HG03064 (cell line): ENCODE data around the gene SCAMP4.

ENCODE experiments used
- ATAC-seq: cut with Tn5 transposase; IDR thresholded peaks from one replicate; pipeline ENCODE4 v1.9.1; 2021; ENCODE audit warnings: low read depth; ENCODE audit not compliant: unreplicated experiment

SCAMP4 gene, protein sequence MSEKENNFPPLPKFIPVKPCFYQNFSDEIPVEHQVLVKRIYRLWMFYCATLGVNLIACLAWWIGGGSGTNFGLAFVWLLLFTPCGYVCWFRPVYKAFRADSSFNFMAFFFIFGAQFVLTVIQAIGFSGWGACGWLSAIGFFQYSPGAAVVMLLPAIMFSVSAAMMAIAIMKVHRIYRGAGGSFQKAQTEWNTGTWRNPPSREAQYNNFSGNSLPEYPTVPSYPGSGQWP

DNA sequence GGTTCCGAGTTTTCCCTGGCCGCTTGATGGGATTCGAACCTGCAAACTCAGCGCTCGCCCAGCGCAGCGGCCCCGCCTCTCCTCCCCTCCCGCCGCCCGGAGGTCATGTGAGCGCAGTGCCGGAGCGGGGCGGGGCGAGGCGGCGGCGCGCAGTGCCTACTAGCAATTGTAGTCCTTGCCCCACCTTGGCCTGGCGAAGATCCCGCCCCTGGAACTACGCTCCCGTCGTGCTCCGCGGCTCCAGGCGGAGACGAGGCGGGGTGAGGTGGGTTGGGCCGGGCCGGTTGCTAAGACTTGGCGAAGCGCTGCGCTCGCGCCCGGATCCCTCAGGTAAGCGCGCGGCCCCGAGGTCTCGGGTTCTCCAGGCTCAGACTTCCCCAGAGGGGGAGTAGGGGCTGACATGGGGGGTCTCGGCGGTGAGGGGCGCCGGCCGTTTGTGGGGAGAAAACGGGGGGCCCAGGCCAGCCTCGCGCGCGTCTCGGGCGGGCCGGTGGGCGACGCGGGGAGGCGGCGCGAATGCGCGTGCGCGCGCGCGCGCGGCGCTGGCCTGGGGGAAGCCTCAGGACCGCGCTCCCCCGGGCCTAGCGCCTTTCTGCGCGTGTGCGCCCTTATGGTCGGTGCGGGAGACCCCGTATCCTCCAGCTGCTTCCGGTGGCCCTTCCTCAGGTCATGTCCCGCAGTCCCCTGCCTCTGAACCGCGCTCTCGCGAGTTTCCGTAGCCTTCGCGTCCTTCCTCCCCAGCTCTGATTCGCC lies at the start of gene SCAMP4, which contains the start of gene ADAT3:
TSS of gene SCAMP4 (plus strand) at position 290 of the 753 bp plus-strand sequence. CDS start 9,621 bp downstream, outside the sequence.
TSS of gene ADAT3 (plus strand) at position 290 of the 753 bp plus-strand sequence. CDS start 6,649 bp downstream, outside the sequence.
- ATAC-seq: peak; percentile 74

DNA sequence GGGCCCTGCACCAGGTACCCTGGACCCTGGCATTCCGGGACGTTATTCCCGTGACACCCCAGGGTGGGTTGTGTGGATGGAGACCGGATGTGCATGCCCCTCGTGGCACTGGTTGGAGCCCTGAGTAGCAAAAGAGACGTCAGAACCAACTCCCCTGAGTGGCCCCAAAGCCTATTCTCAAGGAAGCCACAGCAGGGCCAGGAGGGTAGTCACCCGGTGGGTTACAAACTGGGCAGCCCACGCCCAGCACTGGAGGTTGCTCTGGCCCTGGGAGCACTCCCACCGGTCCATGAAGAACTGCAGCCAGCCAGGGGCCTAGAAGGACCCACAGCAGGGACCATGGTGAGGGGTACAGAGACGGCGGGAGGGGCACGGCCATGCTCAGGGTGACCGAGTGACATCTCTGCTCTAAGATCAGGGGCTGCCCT lies 49.4 kb upstream of the SCAMP4 start:
- ATAC-seq: no peak

DNA sequence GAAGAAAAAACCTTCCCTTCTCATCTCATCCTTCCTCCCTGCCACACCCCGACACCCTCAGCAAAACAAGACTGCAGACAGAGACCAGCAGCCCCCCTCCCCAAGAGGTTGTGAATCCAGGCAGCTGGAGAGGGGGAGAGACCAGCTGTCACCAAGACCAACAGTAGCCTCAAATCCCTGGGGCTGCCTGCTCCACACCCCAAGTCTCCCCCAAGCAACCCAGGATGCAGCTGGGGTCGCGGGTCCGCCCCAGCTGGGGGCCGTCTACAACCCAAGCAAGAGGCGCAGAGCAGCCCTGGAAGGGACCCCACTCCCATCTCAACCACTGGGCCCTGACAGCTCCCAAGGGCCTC lies 48.9 kb upstream of the SCAMP4 start:
- ATAC-seq: no peak

DNA sequence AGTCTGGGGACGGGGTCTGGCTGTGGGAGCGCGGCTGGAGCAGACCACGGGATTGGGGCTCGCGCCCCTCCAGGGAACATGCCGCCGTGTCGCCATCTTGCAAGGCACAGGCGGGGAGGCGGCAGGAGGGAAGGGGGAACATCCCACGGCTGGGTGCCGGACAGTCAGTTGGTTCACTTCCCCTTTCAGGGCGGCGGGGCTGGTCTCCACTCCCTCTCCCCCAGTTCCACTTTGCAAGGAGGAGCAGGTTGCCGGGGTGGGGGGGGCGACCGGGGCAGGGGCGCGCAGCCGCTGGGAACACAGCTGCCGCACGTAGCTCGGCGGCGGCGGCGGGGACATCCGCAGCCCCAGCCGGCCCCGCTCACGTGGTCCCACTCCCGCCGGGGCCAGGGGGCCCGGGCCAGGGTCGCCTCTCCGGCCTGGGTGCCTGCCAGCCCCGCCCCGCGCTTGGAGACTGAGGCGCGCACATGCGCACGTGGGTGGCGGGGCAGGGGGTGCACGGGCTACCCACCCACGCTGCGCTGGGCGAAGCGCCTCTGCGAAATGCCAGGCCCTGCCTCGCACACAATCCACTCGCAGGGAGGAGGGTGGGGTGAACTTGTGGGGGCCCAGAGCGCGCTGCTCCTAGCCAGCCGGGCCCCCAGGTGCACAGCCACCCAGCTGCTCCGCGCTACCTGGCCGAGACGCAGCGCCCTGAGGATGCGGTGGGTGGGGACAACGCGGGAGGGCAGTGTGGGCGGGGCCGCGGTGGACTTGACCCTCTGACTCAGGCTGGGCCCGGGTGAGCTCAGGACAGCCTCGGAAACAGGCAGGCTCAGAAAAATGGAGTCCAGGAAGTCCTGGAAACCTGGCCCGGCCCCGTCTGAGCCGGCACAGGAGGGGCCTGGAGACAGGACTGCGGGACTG lies 48.2 kb upstream of the SCAMP4 start:
- no peak for ATAC-seq

DNA sequence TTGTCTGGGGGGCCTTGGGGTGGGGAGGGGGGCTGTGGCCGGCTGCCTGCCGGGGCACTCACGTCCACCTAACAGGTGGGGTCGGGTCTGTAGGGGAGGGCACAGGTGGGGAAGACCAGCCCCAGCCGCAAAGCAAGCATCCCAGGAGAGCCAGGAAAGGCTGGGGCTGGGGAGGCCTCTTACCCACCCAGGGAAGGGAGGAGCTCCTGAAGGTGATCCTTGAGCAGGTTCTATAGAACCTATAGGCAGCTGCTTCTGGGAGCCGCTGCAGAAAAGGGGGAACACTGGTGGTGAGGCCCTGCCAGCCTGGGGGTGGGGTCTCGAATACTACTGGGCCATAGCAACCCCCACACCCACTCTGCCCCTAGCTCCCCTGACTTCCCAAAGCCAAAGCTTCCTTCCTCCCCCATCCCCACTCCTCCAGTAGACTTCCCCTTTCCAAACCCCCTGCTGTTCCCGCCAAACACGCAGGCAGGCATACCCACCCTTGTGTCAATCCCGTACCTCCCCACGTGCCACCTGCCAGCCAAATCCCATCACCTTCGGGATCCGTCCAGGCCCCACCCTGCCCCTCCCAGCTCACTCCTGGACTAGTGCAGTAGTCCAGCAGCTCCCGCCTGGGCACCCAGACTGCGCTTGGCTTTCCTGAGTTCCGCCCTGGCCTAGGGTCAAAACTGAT lies 47.4 kb upstream of the SCAMP4 start:
- no peak for ATAC-seq

DNA sequence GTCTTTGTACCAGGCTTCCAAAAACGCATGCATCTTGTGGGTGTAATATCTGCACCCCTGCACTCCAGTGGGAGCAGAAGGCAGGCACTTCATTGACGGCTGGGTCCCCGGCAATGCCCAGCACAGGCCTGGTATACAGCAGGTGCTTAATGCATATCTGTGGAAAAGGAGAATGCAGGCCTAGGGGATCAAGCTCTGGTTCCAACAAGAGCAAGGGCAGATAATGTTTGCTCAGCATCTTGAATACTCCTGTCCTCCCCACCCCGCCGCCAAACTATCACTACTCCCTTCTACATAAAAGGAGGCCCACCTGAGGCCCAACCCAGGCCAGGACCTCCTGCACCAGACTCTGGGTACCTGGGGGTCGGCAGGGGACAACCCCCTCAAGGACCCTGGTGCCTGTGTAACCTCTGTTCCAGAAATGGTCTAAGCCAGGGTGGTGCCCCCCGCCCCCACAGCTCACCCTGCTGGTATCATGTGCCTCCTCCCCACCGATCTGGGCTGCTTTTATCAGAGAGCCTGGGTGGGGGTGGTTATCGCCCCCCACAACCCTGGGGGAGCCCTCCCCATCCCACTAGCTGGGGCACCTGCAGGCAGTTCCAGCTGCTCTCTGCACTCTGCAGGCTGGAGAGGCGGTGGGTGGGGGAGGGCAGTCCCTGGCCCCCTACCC lies 46.7 kb upstream of the SCAMP4 start:
- ATAC-seq: no peak

DNA sequence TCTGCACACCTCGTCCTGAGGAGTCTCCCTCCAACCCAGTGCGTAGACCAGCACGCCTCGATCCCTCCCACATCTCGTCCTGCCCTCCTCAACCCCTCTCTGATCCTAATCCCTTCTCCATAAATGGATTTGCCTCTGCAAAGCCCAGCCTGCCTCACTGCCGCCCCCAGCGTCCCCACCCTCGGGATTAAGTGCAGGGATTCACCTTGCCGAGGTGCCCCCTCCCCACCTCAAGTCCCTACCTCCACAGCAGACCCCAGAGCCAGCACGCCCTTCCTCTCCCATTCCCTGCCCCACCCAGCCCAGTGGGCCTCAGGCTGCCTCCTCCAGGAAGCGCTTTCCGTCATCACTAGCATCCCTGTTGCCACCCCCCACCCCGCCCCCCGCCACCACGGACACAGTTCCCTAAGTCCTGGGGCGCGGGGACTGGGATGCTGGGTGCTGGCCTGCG lies 45.8 kb upstream of the SCAMP4 start:
- no peak for ATAC-seq

DNA sequence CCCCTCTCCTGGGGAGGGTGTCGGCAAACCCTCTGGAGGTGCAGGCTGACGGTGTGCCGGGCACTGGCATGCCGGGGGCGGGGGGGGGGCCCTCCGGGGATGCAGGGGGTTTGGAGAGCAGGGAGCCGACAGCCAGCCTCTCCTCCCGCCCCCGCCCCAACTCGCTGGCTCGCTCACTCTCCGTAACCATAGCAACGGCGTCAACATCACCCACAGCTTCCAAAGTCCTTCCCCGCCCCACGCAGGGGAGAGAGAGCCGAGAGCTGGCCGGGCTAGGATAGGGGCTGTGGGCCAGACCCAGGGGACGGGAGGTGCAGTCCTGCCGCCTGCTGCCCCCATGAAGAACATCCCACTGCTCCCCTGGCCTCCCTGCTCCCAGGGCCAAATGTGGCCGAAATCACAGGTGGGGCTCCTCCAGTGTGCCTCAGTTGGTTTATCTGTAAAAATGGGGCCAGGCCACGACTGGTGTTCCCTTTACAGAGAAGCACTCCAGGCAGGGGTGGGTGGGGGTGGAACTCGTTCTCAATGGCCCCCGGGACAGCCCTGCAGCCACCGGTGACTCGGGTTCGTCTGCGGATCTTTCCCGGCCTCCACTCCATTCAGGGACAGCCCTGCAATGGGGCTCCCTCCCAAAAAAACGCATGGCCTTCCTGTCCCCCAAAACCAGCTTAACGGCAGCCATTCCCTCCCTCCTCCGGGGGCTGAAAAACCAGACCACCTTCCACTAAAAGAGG lies 45.0 kb upstream of the SCAMP4 start:
- no peak for ATAC-seq

DNA sequence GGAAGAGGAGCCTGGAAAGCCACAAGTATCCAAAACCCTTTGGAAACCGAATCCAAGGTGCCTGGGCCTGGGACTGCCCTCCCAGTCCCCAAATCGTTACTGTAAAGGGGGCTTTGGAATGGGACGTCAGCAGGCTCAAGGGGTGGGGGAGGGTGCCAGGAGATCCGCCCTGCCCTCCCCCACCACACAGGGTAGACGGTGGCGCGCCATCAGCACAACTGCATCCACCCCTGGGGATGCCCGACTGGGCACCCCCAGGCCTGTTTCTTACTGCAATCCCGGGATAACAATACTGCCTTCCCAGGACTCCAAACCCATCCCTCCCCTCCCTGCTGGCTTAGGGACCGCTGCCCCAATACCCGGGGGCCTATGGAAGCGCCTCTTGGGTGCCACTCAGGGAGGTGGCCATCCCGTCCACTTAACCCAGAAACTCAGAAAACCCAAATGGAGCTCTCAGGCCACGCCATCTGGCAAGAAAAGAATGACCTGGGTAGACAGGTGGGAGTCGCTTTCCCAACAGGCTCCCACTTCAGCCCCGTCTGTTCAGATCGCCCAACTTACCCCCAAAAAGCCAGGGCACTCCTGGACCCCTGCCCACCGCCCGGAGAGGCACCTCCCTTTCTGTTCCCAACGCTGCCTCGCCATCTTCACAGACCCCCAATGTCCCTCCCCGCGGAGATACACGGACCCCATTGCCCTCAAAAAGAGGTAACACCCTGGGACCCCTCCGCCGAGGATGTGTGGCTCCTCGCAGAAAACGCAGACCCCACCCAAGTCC lies 44.2 kb upstream of the SCAMP4 start:
- no peak for ATAC-seq

DNA sequence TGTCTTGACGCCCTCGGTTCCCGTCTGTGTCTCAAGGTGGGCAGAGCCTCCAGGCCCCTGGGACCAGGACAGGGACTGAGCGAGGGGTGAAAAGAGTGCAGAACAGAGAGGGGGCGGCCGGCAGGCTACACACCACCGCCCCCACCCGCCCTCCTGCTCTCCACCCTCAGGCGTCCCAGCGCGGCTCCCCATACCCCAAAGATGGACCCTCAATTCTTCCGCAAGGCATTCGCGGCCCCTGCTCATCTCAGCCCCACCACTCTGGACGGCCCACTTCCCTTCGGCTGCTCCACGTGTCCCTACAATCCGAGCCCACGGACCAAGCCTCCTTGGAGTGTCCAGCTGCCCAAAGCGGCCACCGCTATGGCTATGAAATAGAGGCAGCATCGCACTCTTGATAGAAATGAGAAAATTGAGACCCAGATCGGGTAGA lies 43.6 kb upstream of the SCAMP4 start:
- no peak for ATAC-seq

DNA sequence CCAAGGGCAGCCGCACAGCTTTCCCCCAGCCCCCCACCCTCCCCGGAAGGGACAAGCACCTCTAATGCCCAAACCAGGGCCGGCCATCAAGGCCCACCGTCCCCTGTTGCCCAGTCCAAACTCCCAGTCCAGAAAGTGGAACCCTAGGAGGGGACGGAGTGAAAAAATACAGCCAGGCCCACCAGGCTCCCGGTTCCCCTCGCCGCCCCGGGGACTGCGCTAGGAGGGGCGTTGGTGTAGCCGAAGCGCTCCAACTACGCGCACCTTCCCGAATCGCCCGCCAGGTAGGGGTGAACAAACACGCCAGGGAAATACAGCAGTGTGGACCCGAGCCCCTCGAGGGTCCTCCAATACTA lies 43.2 kb upstream of the SCAMP4 start:
- no peak for ATAC-seq

DNA sequence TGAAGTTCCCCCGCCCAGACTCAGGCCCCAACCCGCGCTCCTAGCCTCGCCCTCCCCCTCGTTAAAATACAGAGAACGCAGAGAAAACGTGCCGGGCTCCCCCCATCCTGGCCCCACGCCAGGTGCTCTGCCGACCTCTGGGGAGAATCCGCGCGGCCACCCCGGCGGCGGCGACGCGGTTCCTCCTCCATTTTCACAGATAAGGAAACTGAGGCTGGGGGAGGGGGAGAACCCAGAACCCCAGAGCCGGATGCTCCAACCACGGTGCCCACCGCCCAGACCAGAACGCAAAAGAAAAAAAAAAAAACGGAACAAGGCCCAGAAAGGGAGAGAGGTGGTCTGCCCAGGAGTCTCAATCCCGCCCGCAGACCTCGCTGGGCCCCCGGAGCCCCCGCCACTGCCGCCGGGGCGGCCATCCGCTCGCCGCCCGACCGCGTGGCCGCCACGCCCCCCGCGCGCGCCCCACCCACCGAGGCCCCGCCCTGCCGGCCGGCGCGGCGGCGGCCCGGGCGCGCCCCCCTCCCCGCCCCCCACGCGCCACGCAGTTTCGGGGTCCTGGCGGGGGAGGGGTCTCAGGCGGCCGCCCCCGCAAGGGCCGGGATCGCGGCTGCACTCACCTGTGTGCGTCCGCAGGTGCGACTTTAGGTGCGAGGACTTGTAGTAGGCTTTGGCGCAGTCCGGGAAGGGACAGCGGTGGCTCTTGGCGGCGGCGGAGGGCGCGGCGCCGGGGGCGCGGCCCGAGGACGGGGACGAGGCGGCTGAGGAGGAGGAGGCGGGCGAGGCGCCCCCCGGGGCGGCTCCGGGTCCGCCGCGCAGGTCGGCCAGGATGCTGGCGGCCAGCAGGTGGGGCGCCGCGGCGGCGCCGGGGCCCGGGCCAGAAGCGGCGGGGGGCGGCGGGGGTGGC lies 42.5 kb upstream of the SCAMP4 start:
- peak; percentile 6 for ATAC-seq

DNA sequence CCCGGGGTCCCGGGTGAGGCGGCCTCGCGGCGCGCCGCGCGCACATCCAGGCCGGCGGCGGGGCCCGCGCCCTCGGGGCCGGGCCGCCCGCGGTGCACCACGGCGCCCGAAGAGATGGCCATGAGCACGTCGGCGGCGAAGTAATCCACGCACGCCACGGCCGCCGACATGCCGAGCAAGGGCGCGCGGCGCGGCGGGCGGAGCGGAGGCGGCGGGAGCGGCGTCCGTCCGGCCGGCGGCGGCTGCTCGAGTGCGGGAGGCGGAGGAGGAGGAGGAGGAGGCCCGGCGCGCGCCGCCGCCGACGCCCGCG lies 41.9 kb upstream of the SCAMP4 start, which contains the start of gene KLF16:
TSS of gene KLF16 (minus strand) at position 252 of the 310 bp plus-strand sequence. CDS start at position 170, 82 bp downstream.
- ATAC-seq: no peak

DNA sequence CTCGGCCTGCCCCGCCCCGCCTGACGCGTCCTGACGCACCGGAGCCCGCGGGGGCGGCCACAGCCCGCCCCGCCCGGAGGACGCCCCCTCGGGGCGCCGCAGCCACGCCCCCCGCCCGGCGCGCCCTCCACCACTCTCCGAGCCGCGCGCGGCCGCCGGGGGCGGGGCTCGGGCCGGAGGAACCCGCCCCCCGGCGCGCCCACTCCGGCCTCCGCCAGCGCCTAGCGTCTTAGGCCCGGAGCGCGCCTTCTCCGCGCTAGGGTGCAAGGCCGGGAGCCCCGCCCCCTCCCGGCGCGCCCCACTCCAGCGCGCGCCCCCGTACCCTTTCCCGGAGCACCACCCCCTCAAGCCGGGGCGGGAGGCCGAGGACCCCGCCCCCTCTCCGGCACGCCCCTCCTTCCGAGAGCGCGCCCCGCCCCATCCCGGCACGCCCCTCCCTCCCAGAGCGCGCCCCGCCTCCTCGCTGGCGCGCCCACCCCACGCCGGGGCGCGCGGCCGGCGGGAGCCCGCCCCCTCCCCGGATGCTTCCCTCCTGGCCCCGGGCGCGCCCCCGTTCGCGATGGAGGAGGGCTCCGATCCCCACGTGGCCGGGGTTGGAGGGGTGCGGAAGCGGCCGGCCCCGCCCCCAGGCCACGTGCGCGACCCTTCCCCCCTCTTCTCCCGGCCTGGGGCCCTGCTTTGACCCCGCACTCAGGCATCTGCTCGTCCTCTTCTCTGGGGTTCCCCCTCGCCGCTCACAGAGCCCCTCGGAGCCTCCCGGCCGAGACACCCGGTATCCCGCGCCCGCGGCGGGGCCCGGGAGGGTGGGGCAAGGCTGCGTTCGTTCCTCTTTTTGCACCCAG lies 41.3 kb upstream of the SCAMP4 start:
- peak; percentile 44 for ATAC-seq

DNA sequence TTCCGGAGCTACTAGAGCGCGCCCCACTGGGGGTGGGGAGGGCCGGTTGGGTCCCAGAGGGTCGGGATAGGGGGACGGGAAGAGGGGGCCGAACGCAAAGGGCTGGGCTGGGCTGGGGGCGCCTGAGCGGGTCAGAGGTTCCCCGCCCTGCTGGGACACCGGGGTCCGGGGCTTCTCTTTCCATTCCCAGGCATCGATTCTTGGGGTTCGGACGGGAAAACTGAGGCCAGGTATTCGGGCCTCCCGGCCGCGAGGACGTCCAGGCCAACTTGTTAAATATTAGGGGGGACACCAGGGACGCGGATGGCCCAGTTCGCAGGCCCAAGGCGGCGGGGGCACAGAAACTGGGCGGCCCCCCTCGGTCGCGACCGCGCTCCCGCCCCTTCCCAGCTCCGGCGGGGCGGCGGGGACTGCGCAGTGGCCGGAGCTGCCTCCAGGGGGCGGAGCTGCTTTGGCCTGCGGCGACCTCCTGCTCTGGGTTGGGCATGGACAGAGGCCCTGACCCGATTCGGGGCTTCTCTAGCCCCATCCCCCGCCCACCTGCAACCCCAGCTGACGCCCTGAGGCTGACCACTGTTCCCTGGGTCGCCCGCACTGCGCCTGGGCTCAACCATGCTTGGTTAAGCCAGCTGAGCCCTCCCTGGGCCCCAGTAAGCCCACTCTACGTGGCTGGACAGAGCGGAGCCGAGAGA lies 40.6 kb upstream of the SCAMP4 start:
- ATAC-seq: no peak
